LNCaP clone FGC (cell line): ENCODE data around the gene LANCL1.

Experiments used
- DNase-seq: peaks from one replicate; pipeline ENCODE4 v3.0.0-alpha.2; 2011; ENCODE audit warnings: low read depth
- H3K4me3 ChIP-seq: 2 replicates; pipeline ENCODE4 v1.5.1; 2011; ENCODE audit warnings: mild to moderate bottlenecking, low read depth, low read length, control low read depth
- CTCF ChIP-seq: IDR thresholded peaks from 2 replicates; pipeline ENCODE4 v1.5.1; 2012; ENCODE audit warnings: mild to moderate bottlenecking; ENCODE audit not compliant: control insufficient read depth, insufficient read depth; ENCODE audit errors: extremely low read depth

LANCL1 gene

GRCh38 chr2:210476194-210477128, at the start of gene LANCL1:
Gene LANCL1 (minus strand): TSS chr2:210476759. CDS start chr2:210476396, 363 bp downstream.
- 0 out of 2 replicates have a peak, but pooled peaks have one; percentile 5 for TF ChIP-seq CTCF
- DNase-seq, result peak; percentile 70
- H3K4me3 ChIP-seq, result peak within 1 kb of the TSS; percentile 77

DNA sequence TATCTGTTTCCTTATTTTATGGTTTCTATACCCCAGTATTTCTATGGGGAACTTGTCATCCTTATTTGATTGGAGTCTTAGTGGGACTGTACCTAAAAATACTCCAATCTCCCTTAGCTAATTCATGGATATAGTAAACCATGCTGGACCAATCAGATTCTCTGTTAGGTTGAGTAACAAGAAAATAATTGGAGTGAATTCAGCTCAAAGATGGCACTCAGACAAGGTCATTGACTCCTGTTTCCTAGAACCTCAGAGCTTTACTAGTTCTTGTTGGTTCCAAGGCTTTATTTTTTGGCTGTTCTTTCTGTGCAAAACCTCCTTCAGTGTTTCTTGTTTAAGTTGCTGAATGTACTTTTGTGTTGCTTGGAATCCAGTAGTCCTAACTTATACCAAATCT, 48.0 kb upstream of the LANCL1 start:
- TF ChIP-seq CTCF, result no peak
- no peak overlapping the region for H3K4me3 ChIP-seq

GRCh38 chr2:210523650-210524289, 47.2 kb upstream of the LANCL1 start:
- no peak overlapping the region for H3K4me3 ChIP-seq
- DNase-seq, result no peak
- TF ChIP-seq CTCF, result no peak

More for the DNA sequence above, 48.0 kb upstream of the LANCL1 start:
- DNase-seq, result no peak

DNA sequence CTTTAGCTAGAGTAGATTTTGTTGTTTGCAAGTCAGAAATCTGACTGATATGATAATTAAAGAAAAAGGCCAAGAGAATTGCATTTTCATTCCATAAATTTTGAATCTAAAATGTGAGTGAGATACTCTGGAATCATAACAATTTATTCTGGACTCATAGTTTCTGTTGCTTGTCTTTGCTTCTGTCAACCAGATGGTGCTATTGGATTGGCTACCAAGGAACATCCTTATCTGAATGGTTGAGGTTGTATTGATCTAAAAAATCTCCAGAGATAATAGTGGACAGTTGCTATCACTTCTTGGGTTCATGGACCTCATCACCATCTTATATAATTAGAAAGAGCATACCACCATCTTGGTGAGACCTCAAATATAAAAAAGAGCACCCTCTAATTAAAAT, 45.8 kb upstream of the LANCL1 start:
- no peak for TF ChIP-seq CTCF
- H3K4me3 ChIP-seq, result no peak overlapping the region
- no peak for DNase-seq

DNA sequence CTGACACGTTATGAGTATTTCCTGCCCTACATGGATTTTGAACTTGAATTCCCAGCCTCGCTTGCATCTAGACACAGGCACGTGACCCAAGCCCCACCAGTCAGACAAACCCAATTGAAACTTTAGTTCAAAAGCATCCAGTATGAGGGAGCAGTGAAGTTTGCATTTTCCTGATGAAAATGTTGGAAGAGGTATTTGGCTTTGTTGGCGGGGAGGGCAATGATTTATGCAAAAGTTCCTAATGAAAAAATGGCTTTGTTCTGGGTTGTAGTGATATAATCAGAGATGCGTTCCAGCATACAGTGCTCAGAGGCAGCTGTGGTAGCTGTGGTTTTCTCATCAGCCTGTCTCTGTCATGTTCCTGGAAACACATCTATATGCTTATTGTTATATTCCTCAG, 43.0 kb upstream of the LANCL1 start:
- no peak overlapping the region for H3K4me3 ChIP-seq
- TF ChIP-seq CTCF, result no peak
- no peak for DNase-seq

DNA sequence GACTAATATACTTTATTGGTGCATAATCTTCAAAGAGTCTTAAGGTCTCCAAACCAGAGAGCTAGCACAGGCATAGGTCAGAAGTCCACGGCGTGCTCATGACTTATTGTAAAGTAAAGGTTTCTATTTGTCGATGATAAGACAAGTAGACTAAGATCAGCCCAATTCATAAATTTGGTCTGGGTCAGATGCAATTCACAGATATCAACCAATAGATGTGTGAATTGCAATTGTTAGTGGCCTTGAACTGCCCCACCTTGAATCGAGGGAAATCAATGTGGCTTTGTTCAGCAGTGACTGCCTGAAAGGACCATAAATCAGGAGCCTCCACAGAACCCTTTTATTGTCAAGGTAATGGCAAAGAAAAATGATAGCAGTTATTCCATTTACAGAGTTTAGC, 40.7 kb upstream of the LANCL1 start:
- no peak overlapping the region for H3K4me3 ChIP-seq
- TF ChIP-seq CTCF, result no peak
- DNase-seq, result no peak
